KBM-7 (cell line): ENCODE data around the gene SLC19A1.
"Not testable (repeated sequence)": the region's sequence is repeated elsewhere in the genome, so short reads cannot be mapped to it uniquely, and the experiment has no call there.

Experiments
- DNase-seq: peaks from one replicate; pipeline ENCODE4 v3.0.0-alpha.2; 2015
- in situ Hi-C: fragments of 300-500 bp; cut with MboI; formaldehyde crosslinking; loops from 2 replicates; pipeline ENCODE4 v1.14.3; 2020; ENCODE audit warnings: low sequenced_read_pairs, low pct_unique_long_range_greater_than_20kb, mixed read lengths

The SLC19A1 gene

DNA sequence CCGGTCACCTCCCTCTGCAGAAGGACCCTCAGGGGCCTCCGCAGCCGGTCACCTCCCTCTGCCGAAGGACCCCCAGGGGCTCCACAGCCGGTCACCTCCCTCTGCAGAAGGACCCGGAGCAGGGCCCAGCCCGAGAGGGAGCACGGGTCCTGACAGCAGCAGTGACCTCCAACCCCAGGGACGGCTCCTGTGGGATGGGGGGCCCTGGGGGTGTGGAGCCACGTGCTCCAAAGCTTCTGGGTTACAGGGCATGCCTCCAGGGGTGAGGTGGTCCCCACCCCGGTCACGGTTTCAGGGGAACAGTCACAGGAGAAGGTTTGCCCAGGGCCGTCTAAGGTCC, 40.3 kb downstream of the SLC19A1 start:
- in situ Hi-C loops: no loop called here
- no peak for DNase-seq

- in situ Hi-C loops, DNase-seq: not testable (repeated sequence)
These were observed 40.9 kb downstream of the SLC19A1 start for GRCh38 chr21:45501081-45502005.

DNA sequence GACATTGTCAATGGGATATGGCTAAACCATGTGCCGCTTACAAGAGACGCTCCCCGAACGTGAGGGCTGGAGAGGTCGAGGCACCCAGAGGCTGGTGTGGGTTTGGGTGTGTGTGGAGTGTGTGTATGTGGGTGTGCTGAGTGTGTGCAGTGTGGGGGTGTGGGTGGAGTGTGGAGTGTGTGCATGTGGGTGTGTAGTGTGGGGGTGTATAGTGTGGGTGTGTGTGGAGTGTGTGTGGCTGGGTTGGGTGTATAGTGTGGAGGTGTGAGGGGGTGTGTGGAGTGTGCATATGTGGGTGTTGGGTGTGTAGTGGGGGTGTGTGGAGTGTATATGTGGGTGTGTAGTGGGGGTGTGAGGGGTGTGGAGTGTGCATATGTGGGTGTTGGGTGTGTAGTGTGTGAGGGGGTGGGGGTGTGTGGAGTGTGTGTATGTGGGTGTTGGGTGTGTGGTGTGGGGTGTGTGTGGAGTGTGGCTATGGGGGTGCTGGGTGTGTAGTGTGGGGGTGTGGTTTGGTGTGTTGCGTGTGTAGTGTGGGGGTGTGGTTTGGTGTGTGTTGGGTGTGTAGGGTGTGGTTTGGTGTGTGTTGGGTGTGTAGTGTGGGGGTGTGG, 42.2 kb downstream of the SLC19A1 start:
- no peak for DNase-seq
- in situ Hi-C loops: no loop called here

GRCh38 chr21:45499201-45499750, 43.0 kb downstream of the SLC19A1 start:
- DNase-seq: no peak
- in situ Hi-C loops: no loop called here

DNA sequence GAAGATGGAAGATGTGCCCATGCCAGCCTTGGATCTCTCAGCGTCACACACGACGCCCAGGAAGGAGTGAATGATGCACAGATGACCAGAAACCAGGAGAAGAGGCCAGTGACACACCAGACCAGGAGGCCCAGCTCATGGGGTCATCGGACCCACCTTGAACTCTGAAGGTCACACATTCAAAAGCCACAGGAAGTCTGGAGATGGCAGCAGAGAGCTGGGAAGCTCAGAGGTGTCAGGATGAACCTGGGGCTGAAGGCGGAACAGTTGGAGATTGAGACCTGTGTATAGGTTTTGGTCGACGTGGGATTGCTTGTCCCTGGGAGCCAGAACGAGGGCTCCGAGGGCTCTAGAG, 43.6 kb downstream of the SLC19A1 start:
- DNase-seq: no peak
- in situ Hi-C loops: no loop called here

DNA sequence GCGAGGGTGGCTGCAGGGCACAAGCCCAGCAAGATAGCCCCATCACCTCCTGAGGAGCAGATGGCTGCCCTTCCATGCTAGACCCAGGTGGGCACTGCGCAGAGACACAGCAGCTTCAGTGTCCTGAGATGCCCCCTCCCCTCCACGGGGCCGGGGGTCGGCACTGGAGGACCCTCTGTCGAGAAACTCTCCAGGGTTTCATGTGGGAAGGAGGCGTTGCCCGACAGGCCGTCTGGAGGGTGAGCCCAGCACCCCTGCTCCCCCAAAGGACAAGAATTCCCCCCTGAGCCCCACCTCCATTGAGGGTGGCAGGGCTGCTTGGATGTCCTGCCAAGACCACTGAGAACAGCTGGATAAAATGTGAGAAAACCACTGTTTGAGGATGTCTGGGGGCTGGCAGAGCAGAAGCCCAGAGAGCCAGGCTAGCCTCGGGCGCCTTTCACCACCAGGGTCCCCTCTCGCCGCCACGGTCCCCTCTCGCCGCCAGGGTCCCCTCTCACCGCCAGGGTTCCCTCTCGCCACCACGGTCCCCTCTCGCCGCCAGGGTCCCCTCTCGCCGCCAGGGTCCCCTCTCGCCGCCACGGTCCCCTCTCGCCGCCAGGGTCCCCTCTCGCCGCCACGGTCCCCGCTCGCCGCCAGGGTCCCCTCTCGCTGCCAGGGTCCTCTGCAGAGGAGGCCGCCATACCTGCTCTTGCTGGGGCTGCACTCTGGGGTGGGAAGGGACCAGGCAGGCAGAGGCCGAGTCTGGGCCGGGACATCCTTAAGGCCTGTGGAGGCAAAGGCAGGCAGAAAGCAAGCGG, 44.2 kb downstream of the SLC19A1 start:
- in situ Hi-C loops: no loop called here
- DNase-seq: no peak

DNA sequence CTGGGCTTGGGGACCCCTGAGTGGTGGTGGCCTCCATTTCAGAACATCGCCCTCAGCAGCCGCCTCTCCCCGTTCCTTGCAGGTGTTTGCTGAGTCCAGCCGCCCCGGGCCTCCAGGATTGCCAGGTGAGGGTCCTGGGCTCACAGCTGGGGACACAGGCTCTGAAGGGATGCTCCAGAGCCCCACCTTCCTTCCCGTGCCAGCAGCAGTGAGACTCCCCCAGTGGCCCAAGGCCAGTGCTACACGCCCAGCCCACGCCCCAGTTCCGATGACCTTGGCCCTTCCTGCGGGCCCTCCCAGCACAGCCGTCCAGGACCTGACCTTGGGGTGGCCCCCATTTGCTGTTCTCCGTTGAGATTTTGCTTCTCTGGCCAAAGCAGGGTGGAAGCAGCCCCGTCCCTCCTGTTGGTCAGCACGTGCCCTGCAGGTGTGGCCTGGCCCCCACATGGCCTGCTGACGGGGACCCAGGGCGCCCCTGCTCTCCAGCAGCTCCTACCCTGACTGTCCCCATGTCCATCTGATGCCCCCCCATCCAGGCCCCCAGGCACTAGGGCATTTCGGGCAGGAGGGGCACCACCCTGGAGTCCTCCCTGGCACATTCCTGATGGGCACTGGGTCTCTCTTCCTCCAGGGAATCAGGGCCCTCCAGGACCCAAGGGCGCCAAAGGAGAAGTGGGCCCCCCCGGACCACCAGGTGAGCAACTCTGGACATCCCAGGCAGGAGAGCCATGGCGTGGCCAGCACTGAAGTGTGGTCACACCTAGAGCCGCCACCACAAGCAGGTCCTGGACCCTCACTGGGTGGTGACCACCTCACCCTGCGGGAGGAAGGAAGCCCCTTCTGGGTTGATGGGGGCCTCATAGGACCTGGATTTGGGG, 45.0 kb downstream of the SLC19A1 start:
- DNase-seq: no peak
- in situ Hi-C loops: no loop called here

DNA sequence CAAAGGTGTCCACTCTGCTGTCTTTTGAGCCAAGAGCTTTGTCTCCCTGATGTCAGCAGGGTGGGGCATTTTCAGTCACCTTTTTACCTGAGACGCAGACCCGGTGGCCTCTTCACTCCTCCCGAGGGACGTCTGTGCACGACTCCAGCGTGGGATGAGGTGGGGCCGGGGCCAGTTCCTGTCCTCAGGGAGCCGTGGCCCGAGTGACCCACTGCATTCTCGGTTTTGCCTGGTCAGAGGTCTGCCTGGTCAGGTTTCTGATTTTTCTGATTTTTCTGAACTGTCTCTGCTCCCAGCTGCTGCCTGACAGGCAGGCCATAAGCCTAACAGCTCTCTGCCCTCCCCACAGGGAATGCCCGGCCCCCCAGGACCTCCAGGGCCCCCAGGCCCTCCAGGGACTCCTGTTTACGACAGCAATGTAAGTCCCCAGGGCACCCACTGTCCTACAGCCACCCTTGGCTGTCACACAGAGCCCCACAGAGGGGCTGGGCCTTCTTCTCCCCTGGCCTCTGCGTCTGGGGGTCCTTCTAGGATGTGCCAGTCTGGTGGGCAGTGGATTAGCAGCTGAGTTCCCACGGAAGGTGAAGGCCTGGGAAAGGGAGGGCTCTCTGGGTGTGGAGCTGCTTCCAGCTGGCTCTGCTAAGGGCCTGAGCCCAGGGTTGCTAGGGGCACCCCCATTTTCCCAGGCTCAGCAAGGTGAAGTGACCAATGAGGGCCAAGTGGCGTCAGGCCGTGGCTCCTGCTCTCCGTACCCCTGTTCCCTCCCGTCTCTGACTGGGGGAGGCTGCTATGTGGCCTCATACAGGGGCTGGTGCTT, 45.9 kb downstream of the SLC19A1 start:
- in situ Hi-C loops: no loop called here
- DNase-seq: no peak

- in situ Hi-C loops: no loop called here
- no peak for DNase-seq
These were observed 47.2 kb downstream of the SLC19A1 start for GRCh38 chr21:45494851-45495680.

DNA sequence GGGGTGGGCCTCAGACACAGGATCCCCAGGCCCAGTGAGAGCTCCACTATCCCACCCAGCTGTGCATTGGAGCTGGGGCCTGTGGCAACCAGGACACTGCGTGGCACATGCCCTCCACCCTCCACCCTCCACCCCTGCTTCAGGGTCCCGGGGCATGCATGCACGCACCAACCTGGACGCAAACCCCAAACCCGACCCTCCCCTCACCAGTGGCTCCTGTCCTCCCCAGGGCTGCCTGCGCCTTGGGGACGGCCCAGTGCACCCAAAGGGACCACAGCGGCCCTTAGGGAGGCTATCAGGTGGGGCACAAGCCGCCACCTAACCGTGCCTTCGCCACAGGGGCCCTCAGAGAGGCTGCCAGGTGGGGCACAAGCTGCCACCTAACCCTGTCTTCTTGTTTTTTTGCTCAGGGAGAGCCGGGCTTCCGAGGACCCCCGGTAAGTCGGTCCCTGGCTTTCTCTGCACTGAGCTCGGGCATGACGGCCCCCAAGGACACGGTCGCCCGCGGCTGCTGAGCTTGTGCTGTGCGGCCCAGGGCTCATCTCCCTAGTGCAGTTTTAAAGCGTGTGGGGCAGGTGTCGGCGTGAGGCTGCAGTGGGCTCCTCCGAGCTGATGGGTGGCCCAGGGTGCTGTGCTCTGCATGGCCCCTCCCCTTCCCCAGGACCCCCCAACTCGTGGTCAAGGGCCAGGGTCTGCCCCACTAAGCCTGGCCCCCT, 47.9 kb downstream of the SLC19A1 start:
- in situ Hi-C loops: no loop called here
- DNase-seq: no peak

DNA sequence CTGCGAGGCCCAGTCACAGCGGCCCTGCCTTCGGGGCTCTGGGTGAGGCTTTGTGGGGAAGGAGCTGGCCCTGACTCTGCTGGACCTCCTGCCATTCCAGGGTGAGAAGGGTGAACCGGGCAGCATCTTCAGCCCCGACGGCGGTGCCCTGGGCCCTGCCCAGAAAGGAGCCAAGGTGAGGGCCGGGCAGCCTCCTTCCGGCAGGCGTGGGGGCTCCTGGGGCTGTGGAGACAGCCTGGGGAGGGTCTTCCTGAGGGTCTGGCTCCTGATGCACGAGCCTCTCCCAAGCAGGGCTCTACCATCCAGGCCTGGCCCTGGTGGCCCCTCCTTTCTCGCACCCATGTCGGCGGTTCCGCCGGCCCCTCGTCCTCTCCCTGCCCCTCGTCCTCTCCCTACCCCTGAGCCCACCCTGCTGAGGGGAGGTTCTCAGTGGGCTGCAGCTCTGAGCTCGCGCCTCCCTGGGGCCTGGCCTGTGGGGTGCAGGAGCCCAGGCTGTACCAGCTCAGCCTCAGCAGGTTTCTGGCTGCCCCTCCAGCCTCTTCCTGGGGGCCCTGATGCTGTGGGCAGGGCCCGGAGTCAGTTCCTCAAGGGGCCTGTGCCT, 48.7 kb downstream of the SLC19A1 start:
- in situ Hi-C loops: no loop called here
- no peak for DNase-seq

- in situ Hi-C loops: no loop called here
- DNase-seq: no peak
These were observed 49.5 kb downstream of the SLC19A1 start for GRCh38 chr21:45492765-45493164.

GRCh38 chr21:45491623-45492022, 50.6 kb downstream of the SLC19A1 start:
- DNase-seq: no peak
- in situ Hi-C loops: no loop called here

DNA sequence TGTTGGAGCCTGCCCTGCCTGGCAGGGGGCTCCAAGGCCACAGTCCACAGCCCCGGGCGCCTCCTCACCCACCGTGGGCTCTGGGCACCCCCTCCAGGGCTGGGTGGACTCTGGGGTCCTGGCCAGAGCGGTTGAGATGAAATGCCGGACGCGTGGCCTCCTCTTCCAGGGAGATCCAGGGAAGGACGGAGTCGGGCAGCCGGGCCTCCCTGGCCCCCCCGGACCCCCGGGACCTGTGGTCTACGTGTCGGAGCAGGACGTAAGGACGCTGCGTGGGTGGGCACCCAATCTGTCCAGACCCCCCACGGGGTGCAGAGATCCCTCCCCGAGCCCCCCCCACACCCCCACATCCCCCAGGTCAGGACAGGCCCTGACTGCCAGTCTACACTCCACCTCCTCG, 51.2 kb downstream of the SLC19A1 start:
- in situ Hi-C loops: no loop called here
- no peak for DNase-seq

GRCh38 chr21:45490049-45490731, 52.0 kb downstream of the SLC19A1 start:
- in situ Hi-C loops: no loop called here
- no peak for DNase-seq

- DNase-seq: no peak
- in situ Hi-C loops: no loop called here
These were observed 52.6 kb downstream of the SLC19A1 start for GRCh38 chr21:45489722-45489982.
